ENCODE measurements around the gene EML6. TPM values are rescaled to one million over a fixed set of nuclear protein-coding genes. Genes with fewer than 3 reads are reported as not detected.
A peak's percentile ranks its signal among the peaks of the same experiment; 100 is the strongest.

EML6 gene
- total RNA-seq, 2 donors from 2014 or later, result 1.4 to 2.1 TPM

GRCh38 chr2:54997826-54998225 lies 274.4 kb downstream of the EML6 start:
- peaks cover 4% of the 10 kb centered on the region for H3K36me3 ChIP-seq (ENCODE audit: control insufficient read depth, insufficient read depth, low read length)
- TF ChIP-seq CTCF (conservative IDR thresholded peaks at IDR 0.05), result peak; percentile 60
- WGBS, 2 experiments (ENCODE audit: insufficient coverage in 1 of 2, insufficient read length in 1 of 2), result 85% methylated on average over 1 of the region's 1 CpG; no CpG with 5 or more reads in 1 of the 2 experiments
- no peaks in the 10 kb centered on the region for H3K4me1 ChIP-seq (ENCODE audit: control insufficient read depth, insufficient read depth, low read length)
- no peaks in the 10 kb centered on the region for H3K9me3 ChIP-seq (ENCODE audit: control insufficient read depth, low read length)
- Mint-ChIP-seq H3K36me3 (ENCODE audit: low read depth) (peaks cover 13% of the 10 kb centered on the region), H3K27me3 (ENCODE audit: insufficient read depth) (no peaks in the 10 kb centered on the region), H3K4me3 (no peak overlapping the region), H3K27ac (no peak overlapping the region), H3K4me1 (peaks cover 14% of the 10 kb centered on the region), H3K9me3 (no peaks in the 10 kb centered on the region)
- no peak overlapping the region for H3K27ac ChIP-seq (ENCODE audit: low read depth, low read length)
- DNase-seq, result no peak
- no peak overlapping the region for H3K9ac ChIP-seq (ENCODE audit: extremely low read depth, low read length, poor library complexity, severe bottlenecking)
- H3K4me3 ChIP-seq (ENCODE audit: low read length), result no peak overlapping the region
- no peaks in the 10 kb centered on the region for H3K27me3 ChIP-seq (ENCODE audit: control insufficient read depth, insufficient read depth, low read length, poor library complexity, severe bottlenecking)

- H3K27me3 ChIP-seq (ENCODE audit: control insufficient read depth, insufficient read depth, low read length, poor library complexity, severe bottlenecking), result no peaks in the 10 kb centered on the region
- no peak overlapping the region for H3K27ac ChIP-seq (ENCODE audit: low read depth, low read length)
- Mint-ChIP-seq H3K36me3 (ENCODE audit: low read depth) (peaks cover 8% of the 10 kb centered on the region), H3K4me1 (peaks cover 19% of the 10 kb centered on the region), H3K27me3 (ENCODE audit: insufficient read depth) (no peaks in the 10 kb centered on the region), H3K27ac (no peak overlapping the region), H3K4me3 (no peak overlapping the region), H3K9me3 (no peaks in the 10 kb centered on the region)
- DNase-seq, result no peak
- no peak for TF ChIP-seq CTCF (conservative IDR thresholded peaks at IDR 0.05)
- 67 to 88% methylated on average over 1 to 3 of the region's 3 CpGs for WGBS, 2 experiments (ENCODE audit: insufficient coverage in 1 of 2, insufficient read length in 1 of 2)
- H3K36me3 ChIP-seq (ENCODE audit: control insufficient read depth, insufficient read depth, low read length), result peaks cover 10% of the 10 kb centered on the region
- no peaks in the 10 kb centered on the region for H3K4me1 ChIP-seq (ENCODE audit: control insufficient read depth, insufficient read depth, low read length)
- no peak overlapping the region for H3K9ac ChIP-seq (ENCODE audit: extremely low read depth, low read length, poor library complexity, severe bottlenecking)
- no peak overlapping the region for H3K4me3 ChIP-seq (ENCODE audit: low read length)
- H3K9me3 ChIP-seq (ENCODE audit: control insufficient read depth, low read length), result no peaks in the 10 kb centered on the region
These were observed 275.7 kb downstream of the EML6 start for GRCh38 chr2:54999182-54999581.

GRCh38 chr2:55000341-55000740 lies 276.9 kb downstream of the EML6 start:
- H3K27me3 Mint-ChIP-seq (ENCODE audit: insufficient read depth), result no peaks in the 10 kb centered on the region
- no peaks in the 10 kb centered on the region for H3K9me3 Mint-ChIP-seq
- peaks cover 8% of the 10 kb centered on the region for H3K36me3 Mint-ChIP-seq (ENCODE audit: low read depth)
- TF ChIP-seq CTCF (conservative IDR thresholded peaks at IDR 0.05), result no peak
- Histone ChIP-seq H3K9ac (ENCODE audit: extremely low read depth, low read length, poor library complexity, severe bottlenecking) (no peak overlapping the region), H3K4me1 (ENCODE audit: control insufficient read depth, insufficient read depth, low read length) (no peaks in the 10 kb centered on the region), H3K9me3 (ENCODE audit: control insufficient read depth, low read length) (no peaks in the 10 kb centered on the region), H3K27ac (ENCODE audit: low read depth, low read length) (no peak overlapping the region), H3K27me3 (ENCODE audit: control insufficient read depth, insufficient read depth, low read length, poor library complexity, severe bottlenecking) (no peaks in the 10 kb centered on the region), H3K4me3 (ENCODE audit: low read length) (no peak overlapping the region), H3K36me3 (ENCODE audit: control insufficient read depth, insufficient read depth, low read length) (peaks cover 10% of the 10 kb centered on the region)
- no peak overlapping the region for H3K4me3 Mint-ChIP-seq
- no peak for DNase-seq
- peaks cover 26% of the 10 kb centered on the region for H3K4me1 Mint-ChIP-seq
- 83 to 88% methylated on average over 3 of the region's 4 CpGs for WGBS, 2 experiments (ENCODE audit: insufficient coverage in 1 of 2, insufficient read length in 1 of 2)
- H3K27ac Mint-ChIP-seq, result peak overlapping the region; percentile 5

All from endodermal cell (in vitro differentiated cells).